GM10266 (cell line): ENCODE results near the gene AOAH.
A peak's percentile ranks its signal among the peaks of the same experiment; 100 is the strongest.
"Not testable (repeated sequence)": the region's sequence is repeated elsewhere in the genome, so short reads cannot be mapped to it uniquely, and the experiment has no call there.

Experiments used
- DNase-seq: peaks from one replicate; pipeline ENCODE4 v3.0.0; 2012; ENCODE audit errors: extremely low spot score
- CTCF ChIP-seq: IDR thresholded peaks from 2 replicates; pipeline ENCODE4 v1.5.1; 2012; ENCODE audit warnings: mild to moderate bottlenecking, low read depth; ENCODE audit not compliant: control insufficient read depth, insufficient read depth; ENCODE audit errors: missing control alignments

AOAH gene

GRCh38 chr7:36473454-36474282 is 250.6 kb downstream of the AOAH start:
- DNase-seq = no peak
- peak; percentile 60 for TF ChIP-seq CTCF

- no peak for DNase-seq
- TF ChIP-seq CTCF = no peak
These were observed 252.1 kb downstream of the AOAH start for GRCh38 chr7:36472141-36472729.

GRCh38 chr7:36469236-36469635 is 255.1 kb downstream of the AOAH start:
- DNase-seq = no peak
- TF ChIP-seq CTCF = no peak

GRCh38 chr7:36468370-36469101 is 255.8 kb downstream of the AOAH start:
- no peak for DNase-seq
- TF ChIP-seq CTCF = no peak

GRCh38 chr7:36466001-36466400 is 258.3 kb downstream of the AOAH start:
- DNase-seq = not testable (repeated sequence)

GRCh38 chr7:36464271-36464670 is 260.0 kb downstream of the AOAH start:
- no peak for TF ChIP-seq CTCF
- DNase-seq = no peak
